Measurements from ENCODE around the gene PBLD.

DNA sequence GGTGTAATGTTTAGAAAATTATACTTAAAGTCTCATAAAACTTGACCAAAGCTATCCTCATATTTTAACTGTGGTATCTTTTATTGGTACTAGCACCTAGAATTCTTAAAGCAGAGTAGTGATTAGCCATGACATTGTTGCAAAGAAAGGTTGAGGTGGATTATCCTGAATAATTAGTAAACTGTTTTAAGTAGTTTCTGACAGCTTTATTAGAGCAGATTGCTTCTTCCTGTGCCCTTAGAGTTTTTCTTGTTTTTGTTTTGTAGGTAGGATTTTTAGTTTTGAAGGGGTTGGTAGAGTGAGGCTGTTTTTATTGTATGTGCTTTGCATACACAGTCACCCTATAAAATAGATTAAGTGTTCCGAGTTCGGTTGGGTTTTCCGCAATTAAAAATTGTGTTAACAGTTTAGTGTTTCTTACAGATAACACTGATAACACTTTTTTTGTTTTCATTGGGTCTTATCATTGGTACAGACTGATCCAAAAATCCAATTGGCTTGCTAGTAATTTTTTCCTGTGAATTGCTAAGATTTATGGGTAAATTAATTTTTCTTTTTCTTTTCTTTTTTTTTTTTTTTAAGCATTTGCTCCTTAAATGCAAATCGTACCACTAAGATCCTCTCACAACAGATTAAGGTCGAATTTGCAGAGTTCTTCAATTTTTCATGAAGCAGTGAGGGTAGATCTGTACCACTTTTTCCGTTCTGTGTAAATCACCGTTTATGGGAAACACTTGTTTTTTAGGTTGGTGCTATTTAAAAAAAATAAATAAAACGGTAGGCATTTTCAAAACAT is 2.1 kb upstream of the PBLD start:
- TF ChIP-seq GATA2 (IDR thresholded peaks at IDR 0.05; ENCODE audit: low read depth, low read length): no peak
- TF ChIP-seq GATA3 (IDR thresholded peaks at IDR 0.05; ENCODE audit: low read depth, low read length): no peak

Measured in SH-SY5Y (cell line).